Fibroblast of villous mesenchyme (primary cell): ENCODE results near the gene RPL10. TPM values are rescaled to one million over a fixed set of nuclear protein-coding genes. Genes with fewer than 3 reads are reported as not detected.

Source experiments
- DNase-seq: peaks from one replicate; pipeline ENCODE4 v3.0.0-alpha.2; 2010; ENCODE audit warnings: low read depth
- H3K4me3 ChIP-seq: 2 replicates; pipeline ENCODE4 v1.5.1; 2011; ENCODE audit warnings: low read depth, mild to moderate bottlenecking, low read length
- CTCF ChIP-seq: IDR thresholded peaks from 2 replicates; pipeline ENCODE4 v1.5.1; 2012; ENCODE audit warnings: low read depth, mild to moderate bottlenecking, low read length; ENCODE audit not compliant: insufficient read depth
- total RNA-seq: library from RNA; depleted of rRNA; stranded (reverse); fragments of >200 nt; gene quantifications from 2 replicates; pipeline ENCODE4 v1.2.3, GENCODE V29; 2012

Gene RPL10
- total RNA-seq, 1 donor: 1,322 TPM

DNA sequence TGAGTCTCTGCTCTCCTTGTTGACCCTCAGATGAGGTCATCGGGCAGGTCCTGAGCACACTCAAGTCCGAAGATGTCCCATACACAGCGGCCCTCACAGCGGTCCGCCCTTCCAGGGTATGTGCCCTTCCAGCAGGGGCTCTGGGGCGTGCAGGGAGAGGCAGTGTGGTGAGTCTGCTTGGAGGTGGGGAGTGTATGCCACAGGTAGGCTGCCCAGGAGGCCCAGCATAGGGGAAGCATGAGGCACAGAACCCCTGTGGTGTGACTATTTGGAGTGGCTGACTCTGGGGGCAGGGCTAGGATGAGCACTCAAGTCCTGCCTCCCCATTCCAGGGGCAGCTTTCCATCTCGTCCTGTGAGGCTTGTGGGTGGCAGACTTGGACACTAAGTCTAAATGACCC lies 35.4 kb downstream of the RPL10 start:
- no peak overlapping the region for H3K4me3 ChIP-seq
- TF ChIP-seq CTCF: no peak
- DNase-seq: no peak

- TF ChIP-seq CTCF: no peak
These were observed 36.4 kb downstream of the RPL10 start for GRCh38 chrX:154434394-154435168.

DNA sequence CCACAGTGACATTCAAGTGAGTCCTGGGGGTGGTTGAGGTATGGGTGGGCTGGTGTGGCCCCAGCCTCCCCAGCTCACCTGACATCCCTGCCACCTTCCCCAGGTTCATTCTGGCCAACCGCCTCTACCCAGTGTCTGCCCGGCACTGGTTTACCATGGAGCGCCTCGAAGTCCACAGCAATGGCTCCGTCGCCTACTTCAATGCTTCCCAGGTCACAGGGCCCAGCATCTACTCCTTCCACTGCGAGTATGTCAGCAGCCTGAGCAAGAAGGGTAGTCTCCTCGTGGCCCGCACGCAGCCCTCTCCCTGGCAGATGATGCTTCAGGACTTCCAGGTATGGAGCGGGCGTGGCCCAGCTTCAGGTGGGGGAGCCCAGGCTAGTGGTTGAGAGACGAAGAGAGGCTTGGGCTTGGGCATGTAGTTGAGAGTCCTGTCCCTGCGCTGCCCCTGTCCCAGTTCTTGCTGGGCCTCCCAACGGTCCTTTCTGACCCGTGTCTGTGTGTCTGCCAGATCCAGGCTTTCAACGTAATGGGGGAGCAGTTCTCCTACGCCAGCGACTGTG lies 37.1 kb downstream of the RPL10 start:
- no peak overlapping the region for H3K4me3 ChIP-seq
- TF ChIP-seq CTCF: no peak

More at GRCh38 chrX:154434394-154435168, 36.4 kb downstream of the RPL10 start:
- no peak for DNase-seq
- no peak overlapping the region for H3K4me3 ChIP-seq

GRCh38 chrX:154436374-154436982 lies 38.3 kb downstream of the RPL10 start:
- no peak for TF ChIP-seq CTCF
- H3K4me3 ChIP-seq: peak overlapping the region; percentile 72
- peak; percentile 23 for DNase-seq

More for the DNA sequence above, 37.1 kb downstream of the RPL10 start:
- no peak for DNase-seq

GRCh38 chrX:154436983-154437752 lies 39.0 kb downstream of the RPL10 start, which contains the start of gene GDI1:
GDI1 (plus strand) TSS chrX:154437154; CDS start chrX:154437255, 101 bp downstream.
- DNase-seq: peak; percentile 54
- peak within 1 kb of the TSS; percentile 72 for H3K4me3 ChIP-seq
- TF ChIP-seq CTCF: no peak
